GF-D8 (cell line): ENCODE measurements around the gene C19orf33.

Experiments used
- DNase-seq: peaks from one replicate; lab custom pipeline; 2025; lab: John Stamatoyannopoulos, UW

Gene C19orf33

GRCh38 chr19:38346837-38347236 lies 42.8 kb downstream of the C19orf33 start:
- no peak for DNase-seq

DNA sequence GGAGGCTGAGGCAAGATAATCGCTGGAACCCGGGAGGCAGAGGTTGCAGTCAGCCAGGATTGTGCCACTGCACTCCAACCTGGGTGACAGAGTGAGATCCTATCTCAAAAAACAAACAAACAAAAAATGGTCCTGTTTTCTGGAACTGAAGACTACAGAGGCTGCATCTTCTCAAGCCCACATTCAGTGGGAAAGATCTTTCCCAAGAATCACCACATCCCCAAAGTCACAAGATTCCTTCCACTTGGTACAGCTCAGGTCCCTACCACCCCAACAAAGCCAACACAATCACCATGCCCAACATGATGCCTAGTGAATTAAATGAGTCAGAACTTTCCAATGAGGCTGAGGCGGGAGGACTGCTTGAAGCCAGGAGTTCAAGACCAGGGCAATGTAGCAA lies 46.8 kb downstream of the C19orf33 start:
- DNase-seq = no peak

DNA sequence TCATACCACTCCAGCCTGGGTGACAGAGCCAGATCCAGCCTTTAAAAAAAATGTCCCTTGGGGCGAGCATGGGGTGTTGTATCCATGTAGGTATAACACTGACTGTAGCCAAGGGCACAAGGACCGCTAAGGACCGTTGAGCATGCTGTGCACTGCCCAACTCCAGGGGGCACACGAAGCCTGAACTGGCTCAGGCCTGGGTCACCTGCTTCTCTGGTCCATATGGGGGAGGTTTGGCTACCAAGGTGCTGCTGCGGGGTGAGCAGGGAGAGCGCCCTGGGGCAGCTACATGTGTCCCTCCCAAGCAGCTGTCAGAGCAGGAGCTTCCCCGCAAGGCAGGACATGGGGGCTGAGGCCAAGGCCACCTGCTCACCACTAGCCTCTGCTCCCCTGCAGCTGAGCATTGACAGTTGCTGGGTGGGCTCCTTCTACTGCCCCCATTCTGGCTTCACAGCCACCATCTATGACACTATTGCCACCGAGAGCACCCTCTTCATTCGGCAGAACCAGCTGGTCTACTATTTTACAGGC lies 47.9 kb downstream of the C19orf33 start:
- no peak for DNase-seq

- DNase-seq = no peak
Observed at GRCh38 chr19:38352611-38353010, 48.6 kb downstream of the C19orf33 start.
